Kidney (tissue), 14 donors: ENCODE results near the gene CNTN5. TPM values are rescaled to one million over a fixed set of nuclear protein-coding genes. Genes with fewer than 3 reads are reported as not detected.

Experiments used
- DNase-seq, 5 donors: peaks; one replicate each; pipeline ENCODE4 v3.0.0-alpha.2; 2013 to 2020
- FAIRE-seq: peaks from 2 replicates; lab custom pipeline; 2012; peaks lifted over from hg19 to GRCh38; lab: Jason Lieb, UNC
- H3K27ac ChIP-seq, 2 donors: one replicate each; pipeline ENCODE4 v1.7.0; 2013; ENCODE audit warnings: low read depth in 2 of 2, low read length in 2 of 2, inconsistent platforms in 1 of 2
- H3K27me3 ChIP-seq: one replicate; pipeline ENCODE4 v1.7.1; 2013; ENCODE audit warnings: low read length, inconsistent platforms; ENCODE audit not compliant: control insufficient read depth, insufficient read depth
- H3K36me3 ChIP-seq, 3 donors: one replicate each; pipeline versions ENCODE4 v1.7.0 to v1.7.1; 2013; ENCODE audit warnings: low read length in 3 of 3, control low read depth in 1 of 3, inconsistent platforms in 1 of 3; ENCODE audit not compliant: insufficient read depth in 3 of 3, control insufficient read depth in 2 of 3
- H3K4me1 ChIP-seq, 3 donors: one replicate each; pipeline versions ENCODE4 v1.7.0 to v1.7.1; 2013; ENCODE audit warnings: low read length in 3 of 3, inconsistent platforms in 1 of 3, low read depth in 1 of 3; ENCODE audit not compliant: control insufficient read depth in 2 of 3, insufficient read depth in 2 of 3
- H3K4me3 ChIP-seq, 3 donors: one replicate each; pipeline versions ENCODE4 v1.7.0 to v1.8.1; 2013; ENCODE audit warnings: low read length in 3 of 3, control low read depth in 1 of 3, inconsistent platforms in 1 of 3
- H3K9ac ChIP-seq, 3 donors: one replicate each; pipeline versions ENCODE4 v1.7.0 to v1.7.1; 2013; ENCODE audit warnings: low read length in 3 of 3, control low read depth in 1 of 3, inconsistent platforms in 1 of 3
- H3K9me3 ChIP-seq, 3 donors: one replicate each; pipeline versions ENCODE4 v1.7.0 to v1.7.1; 2013; ENCODE audit warnings: low read length in 3 of 3, control low read depth in 1 of 3, inconsistent platforms in 1 of 3; ENCODE audit not compliant: control insufficient read depth in 2 of 3, insufficient read depth in 1 of 3
- CTCF ChIP-seq: IDR thresholded peaks from 3 replicates; pipeline ENCODE4 v1.5.1; 2012; ENCODE audit warnings: mild to moderate bottlenecking, moderate library complexity, borderline replicate concordance; ENCODE audit not compliant: insufficient read depth; ENCODE audit errors: extremely low read depth
- intact Hi-C: fragments of 100-400 bp; cut with DNase I; formaldehyde crosslinking; loops from one replicate; pipeline ENCODE4 v1.11.1; 2022
- polyA plus RNA-seq: library from polyadenylated mRNA; stranded (reverse); fragments of 350-450 nt; fragmentation: Illumina TruSeq; extraction: RNeasy Lipid Tissue Mini Kit (QIAGEN cat#74804); gene quantifications from one replicate; pipeline ENCODE4 v1.2.3, GENCODE V29; 2014; ENCODE audit warnings: low read depth, low replicate concordance; ENCODE audit not compliant: insufficient read depth
- total RNA-seq: library from RNA; stranded (reverse); fragmentation: NEBNext Ultra II Directional; extraction: Animal tissue kit (Norgen Biotek cat#: 25700); gene quantifications from one replicate; pipeline ENCODE4 v1.2.1, GENCODE V29; 2021
- donor health status: control.
- donor health status: control.
- donor health status: control.
- donor health status: control.
- donor health status: control.
- donor health status: DM: yes; HTN: yes; CAD: no.
- donor health status: Normal renal cell carcinoma (clear cell type).

The CNTN5 gene
- total and polyA plus RNA-seq, 2 donors from 2014 or later, result 0.11 to 0.66 TPM

DNA sequence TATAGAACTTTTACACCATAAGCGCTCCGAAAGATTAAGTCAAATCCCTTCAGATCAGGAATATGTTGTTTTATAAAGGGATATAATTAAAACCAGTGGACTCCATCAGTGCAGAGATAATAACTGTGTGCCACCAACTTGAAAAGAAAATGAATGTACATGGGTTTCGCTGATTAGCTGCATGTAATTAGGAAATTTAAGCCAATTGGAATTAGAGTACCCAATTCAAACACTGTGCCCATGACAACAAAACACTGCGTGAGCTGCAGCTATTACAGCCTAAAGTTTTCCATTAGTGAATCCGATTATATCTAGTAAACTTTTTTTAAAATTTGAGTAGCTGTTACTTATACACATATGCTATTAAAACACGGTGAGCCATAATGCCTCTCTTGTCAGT is 1274.0 kb downstream of the CNTN5 start:
- Histone ChIP-seq H3K9me3 (no peaks in the 10 kb centered on the region), H3K27me3 (no peaks in the 10 kb centered on the region), H3K27ac (no peak overlapping the region), H3K36me3 (no peaks in the 10 kb centered on the region), H3K4me3 (no peak overlapping the region), H3K9ac (no peak overlapping the region), H3K4me1 (no peaks in the 10 kb centered on the region)
- intact Hi-C loops, result no loop called here
- TF ChIP-seq CTCF, result no peak
- DNase-seq (no peak), FAIRE-seq (no peak)

- H3K36me3 ChIP-seq, result no peaks in the 10 kb centered on the region
- H3K9ac ChIP-seq, result no peak overlapping the region
- FAIRE-seq, result no peak
- no peak for DNase-seq
- no peak for TF ChIP-seq CTCF
- H3K27ac ChIP-seq, result no peak overlapping the region
- no peaks in the 10 kb centered on the region for H3K27me3 ChIP-seq
- intact Hi-C loops, result no loop called here
- H3K9me3 ChIP-seq, result no peaks in the 10 kb centered on the region
- no peaks in the 10 kb centered on the region for H3K4me1 ChIP-seq
- no peak overlapping the region for H3K4me3 ChIP-seq
Observed at GRCh38 chr11:100296051-100296679, 1275.4 kb downstream of the CNTN5 start.

- H3K4me3 ChIP-seq, result no peak overlapping the region
- H3K27ac ChIP-seq, result no peak overlapping the region
- no peak for TF ChIP-seq CTCF
- no peaks in the 10 kb centered on the region for H3K9me3 ChIP-seq
- intact Hi-C loops, result no loop called here
- H3K36me3 ChIP-seq, result no peaks in the 10 kb centered on the region
- no peaks in the 10 kb centered on the region for H3K27me3 ChIP-seq
- H3K9ac ChIP-seq, result no peak overlapping the region
- DNase-seq, result no peak
- H3K4me1 ChIP-seq, result no peaks in the 10 kb centered on the region
- no peak for FAIRE-seq
Observed at GRCh38 chr11:100297516-100297915, 1276.8 kb downstream of the CNTN5 start.

- TF ChIP-seq CTCF, result no peak
- no peak overlapping the region for H3K9ac ChIP-seq
- no peaks in the 10 kb centered on the region for H3K27me3 ChIP-seq
- DNase-seq (no peak), FAIRE-seq (no peak)
- no peak overlapping the region for H3K4me3 ChIP-seq
- no peaks in the 10 kb centered on the region for H3K4me1 ChIP-seq
- no peaks in the 10 kb centered on the region for H3K9me3 ChIP-seq
- no peaks in the 10 kb centered on the region for H3K36me3 ChIP-seq
- intact Hi-C loops, result no loop called here
- no peak overlapping the region for H3K27ac ChIP-seq
Observed at GRCh38 chr11:100302824-100303223, 1282.1 kb downstream of the CNTN5 start.
